Spinal cord (tissue), 4 donors: ENCODE results near the gene NCOA3. TPM values are rescaled to one million over a fixed set of nuclear protein-coding genes. Genes with fewer than 3 reads are reported as not detected.

Experiments
- polyA plus RNA-seq, 2 donors: library from polyadenylated mRNA; unstranded; fragments of 120-200 nt; gene quantifications; one replicate each; pipeline ENCODE4 v1.2.1, GENCODE V29; 2013; ENCODE audit not compliant: insufficient read length in 2 of 2
- small RNA-seq: library from RNA; depleted of rRNA; stranded (forward); fragments of <200 nt; gene quantifications from one replicate; pipeline ENCODE3, GENCODE V24; 2014; ENCODE audit warnings: low replicate concordance
- total RNA-seq, 2 donors: library from RNA; depleted of rRNA in 1 of 2; stranded (reverse); fragments of 120-200 nt in 1 of 2; fragments of >200 nt in 1 of 2; gene quantifications; one replicate each; pipeline versions ENCODE4 v1.2.3 to v1.2.4, GENCODE V29; 2013 to 2014

Gene NCOA3
- total and polyA plus RNA-seq, 4 donors = 23.0 to 43.7 (median 33.4) TPM

Small RNAs within 50 kb of the gene (small RNA-seq; reads per million reads assigned to genes)
- gene RNU6-497P = not detected
- gene RNU6-563P = not detected

Other genes with a start within 250 kb of the NCOA3 start
- 10 to 100 TPM; 31.1 to 32.8 TPM for gene ZMYND8, start 145.2 kb upstream of the NCOA3 start, total RNA-seq
- gene ZMYND8, start 145.2 kb upstream of the NCOA3 start, polyA plus RNA-seq = 10 to 100 TPM; 42.1 to 45.8 TPM